Measurements from ENCODE around the gene CFAP46.

- TF ChIP-seq EZH2 (IDR thresholded peaks at IDR 0.05; ENCODE audit: insufficient read depth, poor library complexity, severe bottlenecking): no peak
- TF ChIP-seq EZH2phosphoT487 (IDR thresholded peaks at IDR 0.05; ENCODE audit: insufficient read depth, low read depth): no peak
These were observed 35.5 kb downstream of the CFAP46 start for GRCh38 chr10:132906836-132907235.

All from GM23248 (cell line).